HG03097 (cell line): ENCODE data around the gene PAQR4.

Experiments used
- ATAC-seq: cut with Tn5 transposase; IDR thresholded peaks from one replicate; pipeline ENCODE4 v1.9.1; 2021; ENCODE audit not compliant: unreplicated experiment, low FRiP score

PAQR4 gene

DNA sequence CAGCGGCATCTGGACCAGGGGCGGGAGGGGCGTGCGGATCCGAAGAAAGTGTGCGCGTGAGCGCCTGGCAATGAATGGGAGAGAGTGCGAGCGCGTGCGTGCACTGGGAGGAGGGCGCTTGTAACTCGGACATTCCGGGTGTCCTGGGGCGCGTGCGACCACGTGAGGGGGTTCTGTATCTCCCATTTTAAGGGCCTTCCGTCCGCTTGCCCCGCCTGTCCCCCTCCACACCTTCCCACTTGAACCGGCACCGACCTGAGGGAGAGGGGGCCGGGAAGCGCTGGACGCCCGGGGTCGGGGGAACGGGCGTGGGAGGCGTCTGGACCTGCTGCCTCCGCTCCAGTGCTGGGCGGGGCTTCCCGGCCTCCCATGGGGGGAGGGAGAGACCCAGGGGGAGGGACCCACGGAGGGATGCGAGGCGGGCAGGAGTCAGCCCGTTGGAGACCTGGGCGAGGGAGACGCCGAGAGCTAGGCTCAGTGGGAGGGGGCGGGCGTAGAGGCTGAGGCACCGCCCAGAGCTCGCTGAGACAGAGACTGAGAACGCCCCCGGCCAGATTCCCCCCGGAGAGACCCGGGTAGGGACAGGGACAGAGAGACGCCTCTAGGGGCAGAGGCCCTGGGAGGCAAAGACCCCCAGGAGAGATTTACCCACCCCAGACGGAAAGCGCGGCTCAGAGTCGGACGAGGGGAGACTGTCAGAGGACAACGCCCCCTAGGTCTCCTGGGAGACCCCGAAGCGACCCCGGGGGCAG lies 5.2 kb upstream of the PAQR4 start, which contains the start of gene KREMEN2:
KREMEN2 (plus strand) TSS at position 553 of the 752 bp plus-strand sequence. CDS start 246 bp downstream, outside the sequence.
- no peak for ATAC-seq

DNA sequence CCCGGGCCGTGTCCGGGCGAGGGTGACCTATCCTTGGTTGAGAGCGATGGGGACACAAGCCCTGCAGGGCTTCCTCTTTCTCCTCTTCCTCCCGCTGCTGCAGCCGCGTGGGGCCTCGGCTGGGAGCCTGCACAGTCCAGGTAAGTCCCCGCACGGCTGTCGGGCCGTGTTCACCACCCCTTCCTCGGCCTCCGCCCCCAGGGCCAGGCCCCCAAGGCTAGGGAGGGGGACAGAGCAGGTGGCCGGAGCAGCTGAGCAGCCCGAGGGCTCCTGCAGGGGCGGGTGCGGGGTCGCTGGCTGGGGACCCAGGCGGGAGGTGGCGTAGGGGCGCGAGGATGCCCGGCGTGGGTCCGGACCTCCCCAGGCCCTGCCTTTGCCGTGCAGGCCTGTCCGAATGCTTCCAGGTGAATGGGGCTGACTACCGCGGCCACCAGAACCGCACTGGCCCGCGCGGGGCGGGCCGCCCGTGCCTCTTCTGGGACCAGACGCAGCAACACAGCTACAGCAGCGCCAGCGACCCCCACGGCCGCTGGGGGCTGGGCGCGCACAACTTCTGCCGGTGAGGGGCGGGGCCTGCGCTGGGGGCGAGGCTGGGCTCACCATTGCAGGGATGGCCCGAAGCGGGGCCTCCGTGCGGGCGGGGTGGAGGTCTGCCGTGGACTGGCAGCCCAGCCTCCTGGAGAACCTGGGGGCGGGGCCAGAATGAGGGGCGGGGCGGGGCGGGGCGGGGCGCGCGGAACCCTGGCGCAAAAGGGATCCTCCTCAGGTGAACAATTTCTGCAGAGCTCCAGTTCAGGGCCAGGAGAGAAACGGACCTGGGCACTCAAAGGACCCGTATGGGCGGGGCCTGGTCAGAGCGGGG lies 4.4 kb upstream of the PAQR4 start:
- no peak for ATAC-seq

DNA sequence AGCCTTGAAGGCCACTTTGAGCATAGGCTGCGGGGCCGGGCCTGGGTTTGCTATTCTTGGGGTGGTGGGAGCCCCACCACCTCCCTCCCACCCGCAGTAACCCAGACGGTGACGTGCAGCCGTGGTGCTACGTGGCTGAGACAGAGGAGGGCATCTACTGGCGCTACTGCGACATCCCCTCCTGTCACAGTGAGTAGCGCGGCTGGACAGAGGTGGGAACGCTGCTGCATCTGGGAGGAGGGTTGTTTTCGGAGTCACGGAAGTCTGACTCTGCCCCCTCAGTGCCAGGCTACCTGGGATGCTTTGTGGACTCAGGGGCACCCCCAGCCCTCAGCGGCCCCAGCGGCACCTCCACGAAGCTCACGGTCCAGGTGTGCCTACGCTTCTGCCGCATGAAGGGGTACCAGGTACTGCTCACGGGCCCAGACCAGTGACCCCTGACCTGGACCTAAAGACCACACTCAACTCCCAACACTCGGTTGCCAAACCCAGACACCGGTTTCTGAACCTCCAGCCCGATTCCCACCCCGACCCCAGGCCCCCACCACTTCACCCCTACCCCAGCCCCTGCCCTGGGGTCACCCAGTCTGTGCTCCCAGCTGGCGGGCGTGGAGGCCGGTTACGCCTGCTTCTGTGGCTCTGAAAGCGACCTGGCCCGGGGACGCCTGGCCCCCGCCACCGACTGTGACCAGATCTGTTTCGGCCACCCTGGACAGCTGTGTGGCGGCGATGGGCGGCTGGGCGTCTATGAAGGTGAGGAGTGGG lies 2.9 kb upstream of the PAQR4 start:
- no peak for ATAC-seq

DNA sequence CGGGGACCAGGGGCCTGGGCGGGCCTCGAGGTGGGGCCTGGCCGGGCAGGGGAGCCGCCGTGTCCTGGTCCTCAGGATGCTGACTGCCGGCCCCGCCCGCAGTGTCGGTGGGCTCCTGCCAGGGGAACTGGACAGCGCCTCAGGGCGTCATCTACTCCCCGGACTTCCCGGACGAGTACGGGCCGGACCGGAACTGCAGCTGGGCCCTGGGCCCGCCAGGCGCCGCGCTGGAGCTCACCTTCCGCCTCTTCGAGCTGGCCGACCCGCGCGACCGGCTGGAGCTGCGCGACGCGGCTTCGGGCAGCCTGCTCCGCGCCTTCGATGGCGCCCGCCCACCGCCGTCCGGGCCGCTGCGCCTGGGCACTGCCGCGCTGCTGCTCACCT lies 2.3 kb upstream of the PAQR4 start:
- no peak for ATAC-seq

- no peak for ATAC-seq
Measured at GRCh38 chr16:2967211-2967631, 1.9 kb upstream of the PAQR4 start.

DNA sequence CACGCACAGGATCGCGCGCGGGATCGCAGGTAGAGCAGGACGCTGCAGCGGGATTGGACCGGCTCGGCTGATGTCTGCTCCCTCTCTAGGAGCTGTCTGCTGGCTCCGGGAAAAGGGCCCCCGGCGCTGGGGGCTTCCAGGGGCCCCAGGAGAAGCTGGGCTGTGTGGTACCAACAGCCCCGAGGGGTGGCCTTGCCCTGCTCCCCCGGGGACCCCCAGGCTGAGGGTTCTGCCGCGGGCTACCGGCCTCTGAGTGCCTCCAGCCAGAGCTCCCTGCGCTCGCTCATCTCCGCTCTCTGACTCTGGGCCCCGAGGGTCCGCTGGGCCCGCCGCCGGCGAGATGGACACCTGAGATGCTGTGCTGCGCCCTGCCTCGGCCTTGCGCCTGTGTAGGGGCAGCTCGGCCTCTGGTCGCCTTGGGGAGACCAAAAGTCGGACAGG lies 1.4 kb upstream of the PAQR4 start:
- no peak for ATAC-seq

DNA sequence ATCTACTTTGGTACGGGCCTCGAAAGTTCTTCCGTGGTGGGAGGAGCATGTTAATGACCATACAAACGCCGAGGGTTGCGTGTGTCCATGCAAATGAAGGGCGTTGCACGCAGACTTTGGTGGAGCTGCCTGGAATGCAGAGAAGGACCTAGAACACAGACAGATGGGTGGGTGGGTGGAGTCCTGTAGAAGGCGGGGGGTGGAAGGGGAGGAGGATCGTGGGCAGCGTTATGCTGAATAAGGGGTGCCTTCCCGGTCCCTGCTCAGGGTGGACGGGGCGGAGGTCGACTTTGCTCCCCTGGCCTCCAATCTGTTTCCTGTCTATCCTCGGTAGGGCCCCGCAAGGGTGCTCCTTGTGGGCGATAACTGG lies 795 bp upstream of the PAQR4 start:
- ATAC-seq = no peak

DNA sequence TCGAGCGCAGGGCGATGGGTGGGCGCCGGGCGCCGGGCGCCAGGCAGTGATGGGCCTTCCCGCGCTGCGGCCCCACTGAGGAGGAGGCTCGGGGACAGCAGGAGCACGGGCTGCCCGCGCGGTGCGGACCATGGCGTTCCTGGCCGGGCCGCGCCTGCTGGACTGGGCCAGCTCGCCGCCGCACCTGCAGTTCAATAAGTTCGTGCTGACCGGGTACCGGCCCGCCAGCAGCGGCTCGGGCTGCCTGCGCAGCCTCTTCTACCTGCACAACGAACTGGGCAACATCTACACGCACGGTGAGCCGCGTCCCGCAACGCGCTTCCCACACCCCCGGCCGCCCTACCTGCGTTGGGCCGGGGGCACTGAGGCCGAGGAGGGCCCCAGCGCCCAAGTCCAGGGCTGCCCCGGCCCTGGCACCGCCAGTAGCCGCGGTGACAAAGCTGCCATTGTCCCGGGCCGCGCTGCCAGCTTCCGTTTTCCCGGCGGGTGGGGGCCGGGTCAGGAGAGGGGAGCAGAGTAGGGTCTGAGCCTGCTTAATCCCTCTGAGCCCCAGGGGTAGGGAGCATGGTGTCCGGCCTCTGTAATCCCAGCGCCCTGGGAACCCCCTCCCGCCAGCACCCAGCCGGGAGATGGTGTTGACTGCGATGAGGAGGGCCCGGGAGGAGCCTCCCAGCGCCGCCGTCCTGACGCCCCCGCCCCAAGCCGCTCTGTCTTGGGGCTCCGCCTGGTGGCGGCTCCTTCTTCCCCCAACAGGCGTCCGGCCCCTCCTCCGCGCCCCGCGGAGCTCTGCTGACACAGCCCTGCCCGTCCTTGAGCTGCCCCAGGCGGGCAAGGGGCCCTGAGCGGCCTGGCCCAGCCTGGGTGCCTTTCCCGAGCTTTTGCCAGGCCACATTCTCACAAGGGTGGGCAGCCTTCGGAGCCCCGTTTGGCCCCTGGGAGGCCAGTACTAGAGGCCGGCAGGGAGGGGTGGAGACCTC lies 685 bp downstream of the PAQR4 start:
- no peak for ATAC-seq

GRCh38 chr16:2970563-2970962 lies 1.4 kb downstream of the PAQR4 start:
- no peak for ATAC-seq

DNA sequence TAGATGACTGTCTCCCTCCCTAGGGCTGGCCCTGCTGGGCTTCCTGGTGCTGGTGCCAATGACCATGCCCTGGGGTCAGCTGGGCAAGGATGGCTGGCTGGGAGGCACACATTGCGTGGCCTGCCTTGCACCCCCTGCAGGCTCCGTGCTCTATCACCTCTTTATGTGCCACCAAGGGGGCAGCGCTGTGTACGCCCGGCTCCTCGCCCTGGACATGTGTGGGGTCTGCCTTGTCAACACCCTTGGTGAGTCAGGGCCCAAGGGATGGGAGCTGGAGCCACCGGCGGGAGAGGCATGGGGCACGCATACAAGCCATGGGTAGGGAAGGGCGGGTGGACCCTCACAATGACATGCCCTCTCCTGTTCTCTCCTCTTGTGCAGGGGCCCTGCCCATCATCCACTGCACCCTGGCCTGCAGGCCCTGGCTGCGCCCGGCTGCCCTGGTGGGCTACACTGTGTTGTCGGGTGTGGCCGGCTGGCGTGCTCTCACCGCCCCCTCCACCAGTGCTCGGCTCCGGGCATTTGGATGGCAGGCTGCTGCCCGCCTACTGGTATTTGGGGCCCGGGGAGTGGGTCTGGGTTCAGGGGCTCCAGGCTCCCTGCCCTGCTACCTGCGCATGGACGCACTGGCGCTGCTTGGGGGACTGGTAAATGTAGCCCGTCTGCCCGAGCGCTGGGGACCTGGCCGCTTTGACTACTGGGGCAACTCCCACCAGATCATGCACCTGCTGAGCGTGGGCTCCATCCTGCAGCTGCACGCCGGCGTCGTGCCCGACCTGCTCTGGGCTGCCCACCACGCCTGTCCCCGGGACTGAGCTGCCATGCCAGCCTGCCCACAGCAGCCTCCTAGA lies 2.2 kb downstream of the PAQR4 start:
- ATAC-seq = no peak

GRCh38 chr16:2971985-2972784 lies 3.0 kb downstream of the PAQR4 start:
- ATAC-seq = no peak

DNA sequence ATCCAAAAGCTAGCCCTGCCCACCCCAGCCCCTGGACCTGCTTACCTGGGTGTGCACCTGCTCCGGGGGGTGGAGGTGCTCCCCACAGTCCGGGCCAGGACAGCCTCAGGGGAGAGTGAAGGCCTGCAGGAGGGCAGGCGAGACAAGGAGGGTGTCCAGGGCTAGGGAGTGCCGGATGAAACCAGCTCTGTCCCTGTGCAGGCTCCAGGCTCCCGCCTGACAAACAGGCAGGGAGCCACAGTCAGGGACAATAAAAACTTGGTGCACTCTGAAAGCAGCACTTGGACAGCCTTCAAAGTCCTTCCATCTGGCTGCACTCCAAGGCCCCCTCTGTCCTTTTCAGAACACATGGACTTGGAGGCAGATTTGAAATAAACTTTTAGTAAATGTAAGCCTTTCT lies 3.9 kb downstream of the PAQR4 start:
- ATAC-seq = no peak

GRCh38 chr16:2973605-2974318 lies 4.6 kb downstream of the PAQR4 start:
- ATAC-seq = no peak

DNA sequence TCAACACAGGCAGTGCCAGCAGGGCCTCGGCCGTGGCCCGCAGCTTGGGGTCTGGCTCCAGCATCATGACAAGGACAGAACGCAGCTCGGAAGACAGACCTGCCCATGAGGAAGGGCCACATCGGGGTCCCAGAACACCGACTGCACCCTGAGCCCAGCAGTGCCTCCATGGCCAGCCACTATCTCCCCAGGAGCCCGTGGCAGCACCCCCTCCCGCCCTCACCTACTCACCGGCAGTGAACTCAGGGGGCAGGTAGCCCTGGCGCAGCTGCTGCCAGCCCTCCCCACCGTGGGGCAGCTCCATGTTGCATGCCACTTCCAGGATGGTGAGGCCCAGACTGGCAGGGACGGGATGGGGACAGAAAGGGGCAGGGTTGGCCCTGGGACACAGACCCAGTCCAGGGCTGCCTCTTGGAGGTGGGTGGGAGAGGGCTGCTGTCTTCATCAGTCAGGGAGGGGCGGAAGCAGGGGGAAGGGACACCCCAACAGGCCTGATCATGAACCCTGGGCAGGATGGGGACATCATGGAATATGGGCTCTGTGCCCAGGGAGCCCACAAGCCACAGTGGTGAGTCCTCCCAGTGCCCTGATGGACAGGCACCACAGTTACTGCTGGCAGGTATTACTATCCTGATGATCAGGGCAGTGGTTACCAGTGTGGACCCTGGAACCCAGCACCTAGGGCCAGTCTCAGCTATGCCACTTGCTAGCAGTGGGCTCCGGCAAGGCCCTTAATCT lies 5.3 kb downstream of the PAQR4 start:
- no peak for ATAC-seq

GRCh38 chr16:2975161-2975795 lies 6.1 kb downstream of the PAQR4 start:
- no peak for ATAC-seq

DNA sequence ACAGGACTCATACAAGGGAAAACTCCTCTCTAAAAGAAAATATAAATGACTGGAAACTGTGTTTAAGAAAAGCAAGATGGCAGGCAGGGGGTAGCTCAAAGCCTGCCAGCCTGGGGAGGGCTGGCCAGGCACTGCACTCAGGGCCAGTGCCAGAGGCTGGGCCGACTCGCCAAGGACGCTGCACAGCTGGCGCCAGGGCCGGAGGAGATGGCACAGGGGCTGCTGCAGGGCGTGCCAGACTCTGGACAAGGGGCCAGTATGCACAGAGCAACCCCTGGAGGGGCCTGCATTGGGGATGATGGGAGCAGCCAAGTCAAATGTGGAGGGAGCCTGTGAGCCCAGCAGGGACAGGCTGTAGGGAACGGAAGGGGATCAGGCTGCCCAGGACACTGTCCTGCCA lies 7.1 kb downstream of the PAQR4 start:
- ATAC-seq = no peak
